HG03095 (cell line): ENCODE data around the gene ZIC1.

ENCODE experiments used
- ATAC-seq: cut with Tn5 transposase; IDR thresholded peaks from one replicate; pipeline ENCODE4 v1.9.1; 2021; ENCODE audit warnings: moderate library complexity; ENCODE audit not compliant: unreplicated experiment

ZIC1 gene

GRCh38 chr3:147420353-147421183, 11.4 kb downstream of the ZIC1 start:
- ATAC-seq: no peak

- ATAC-seq: no peak
These were observed 12.2 kb downstream of the ZIC1 start for GRCh38 chr3:147421184-147421912.

- ATAC-seq: no peak
These were observed 13.0 kb downstream of the ZIC1 start for GRCh38 chr3:147422196-147422595.

- ATAC-seq: no peak
These were observed 13.7 kb downstream of the ZIC1 start for GRCh38 chr3:147422601-147423536.

GRCh38 chr3:147423537-147423797, 14.3 kb downstream of the ZIC1 start:
- no peak for ATAC-seq

- ATAC-seq: no peak
These were observed 14.8 kb downstream of the ZIC1 start for GRCh38 chr3:147423798-147424580.

GRCh38 chr3:147424581-147425387, 15.6 kb downstream of the ZIC1 start:
- ATAC-seq: no peak

GRCh38 chr3:147425388-147425850, 16.3 kb downstream of the ZIC1 start:
- no peak for ATAC-seq

- no peak for ATAC-seq
These were observed 17.8 kb downstream of the ZIC1 start for GRCh38 chr3:147426931-147427330.

GRCh38 chr3:147427746-147428145, 18.6 kb downstream of the ZIC1 start:
- no peak for ATAC-seq

- no peak for ATAC-seq
These were observed 19.2 kb downstream of the ZIC1 start for GRCh38 chr3:147428326-147428725.

- no peak for ATAC-seq
These were observed 19.6 kb downstream of the ZIC1 start for GRCh38 chr3:147428754-147429153.

GRCh38 chr3:147431751-147432150, 22.6 kb downstream of the ZIC1 start:
- ATAC-seq: no peak

GRCh38 chr3:147447224-147447623, 38.1 kb downstream of the ZIC1 start:
- ATAC-seq: no peak

GRCh38 chr3:147449669-147450068, 40.5 kb downstream of the ZIC1 start:
- ATAC-seq: no peak

GRCh38 chr3:147458995-147459704, 50.0 kb downstream of the ZIC1 start:
- ATAC-seq: no peak

- no peak for ATAC-seq
These were observed 53.7 kb downstream of the ZIC1 start for GRCh38 chr3:147462856-147463255.
